ENCODE data around the gene TCP11L1.

DNA sequence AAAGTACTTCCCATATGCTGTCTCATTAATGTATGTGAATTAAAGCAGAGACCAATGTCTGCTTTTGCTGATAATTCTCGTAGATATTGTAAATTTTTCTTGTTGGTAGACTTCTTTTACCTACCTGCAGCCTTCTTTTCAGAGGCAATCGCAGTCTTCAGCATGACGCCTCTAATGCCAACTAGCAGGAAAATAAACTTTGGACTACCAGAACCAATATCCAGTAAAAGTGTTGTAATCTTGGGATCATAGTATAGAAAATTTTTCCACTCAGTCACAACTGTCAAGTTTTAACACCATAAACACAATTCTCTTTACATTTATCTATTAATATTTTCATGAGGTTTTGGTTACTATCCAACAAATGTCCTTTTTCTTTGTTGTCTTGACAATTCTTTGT lies 21.4 kb upstream of the TCP11L1 start:
- TF ChIP-seq, protein P1, sequence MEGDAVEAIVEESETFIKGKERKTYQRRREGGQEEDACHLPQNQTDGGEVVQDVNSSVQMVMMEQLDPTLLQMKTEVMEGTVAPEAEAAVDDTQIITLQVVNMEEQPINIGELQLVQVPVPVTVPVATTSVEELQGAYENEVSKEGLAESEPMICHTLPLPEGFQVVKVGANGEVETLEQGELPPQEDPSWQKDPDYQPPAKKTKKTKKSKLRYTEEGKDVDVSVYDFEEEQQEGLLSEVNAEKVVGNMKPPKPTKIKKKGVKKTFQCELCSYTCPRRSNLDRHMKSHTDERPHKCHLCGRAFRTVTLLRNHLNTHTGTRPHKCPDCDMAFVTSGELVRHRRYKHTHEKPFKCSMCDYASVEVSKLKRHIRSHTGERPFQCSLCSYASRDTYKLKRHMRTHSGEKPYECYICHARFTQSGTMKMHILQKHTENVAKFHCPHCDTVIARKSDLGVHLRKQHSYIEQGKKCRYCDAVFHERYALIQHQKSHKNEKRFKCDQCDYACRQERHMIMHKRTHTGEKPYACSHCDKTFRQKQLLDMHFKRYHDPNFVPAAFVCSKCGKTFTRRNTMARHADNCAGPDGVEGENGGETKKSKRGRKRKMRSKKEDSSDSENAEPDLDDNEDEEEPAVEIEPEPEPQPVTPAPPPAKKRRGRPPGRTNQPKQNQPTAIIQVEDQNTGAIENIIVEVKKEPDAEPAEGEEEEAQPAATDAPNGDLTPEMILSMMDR (IDR thresholded peaks at IDR 0.05): no peak
- no peak for TF ChIP-seq POLR2A (IDR thresholded peaks at IDR 0.05)
